ENCODE results near the gene DRC1. TPM values are rescaled to one million over a fixed set of nuclear protein-coding genes. Genes with fewer than 3 reads are reported as not detected.
A peak's percentile ranks its signal among the peaks of the same experiment; 100 is the strongest.
"Not testable (repeated sequence)": the region's sequence is repeated elsewhere in the genome, so short reads cannot be mapped to it uniquely, and the experiment has no call there.

Gene DRC1
- total RNA-seq, 2 donors from 2014 or later, result not detected

- no peak for DNase-seq
- ATAC-seq, result no peak
- intact Hi-C loops (cut with DNase I), result no loop called here
Measured at GRCh38 chr2:26459991-26460612, 58.4 kb downstream of the DRC1 start.

- no peak for DNase-seq
- intact Hi-C loops (cut with DNase I), result no loop called here
Measured at GRCh38 chr2:26460613-26461031, 58.9 kb downstream of the DRC1 start.

GRCh38 chr2:26461601-26462023 is 59.9 kb downstream of the DRC1 start:
- no peak for DNase-seq
- intact Hi-C loops (cut with DNase I), result no loop called here
- no peak for ATAC-seq

More at GRCh38 chr2:26460613-26461031, 58.9 kb downstream of the DRC1 start:
- ATAC-seq, result no peak

- DNase-seq (no peak), ATAC-seq (no peak)
- intact Hi-C loops (cut with DNase I), result no loop called here
Measured at GRCh38 chr2:26462100-26462499, 60.4 kb downstream of the DRC1 start.

- intact Hi-C loops (cut with DNase I), result no loop called here
- ATAC-seq (peak in 1 of 2 donors; percentile 49), DNase-seq (no peak)
Measured at GRCh38 chr2:26462511-26463243, 61.0 kb downstream of the DRC1 start.

- ATAC-seq (no peak), DNase-seq (no peak)
- intact Hi-C loops (cut with DNase I), result no loop called here
Measured at GRCh38 chr2:26463244-26464192, 61.8 kb downstream of the DRC1 start.

- intact Hi-C loops (cut with DNase I), result no loop called here
- DNase-seq (no peak), ATAC-seq (no peak)
Measured at GRCh38 chr2:26464390-26465265, 62.9 kb downstream of the DRC1 start.

- DNase-seq (no peak), ATAC-seq (no peak)
- intact Hi-C loops (cut with DNase I), result no loop called here
Measured at GRCh38 chr2:26465266-26465925, 63.7 kb downstream of the DRC1 start.

GRCh38 chr2:26465981-26466471 is 64.3 kb downstream of the DRC1 start:
- DNase-seq, result no peak
- no peak for ATAC-seq
- intact Hi-C loops (cut with DNase I), result no loop called here

- ATAC-seq, result peak in 1 of 2 donors; percentile 40
- intact Hi-C loops (cut with DNase I), result no loop called here
Measured at GRCh38 chr2:26466662-26467310, 65.1 kb downstream of the DRC1 start.

GRCh38 chr2:26468544-26468943 is 66.8 kb downstream of the DRC1 start:
- ATAC-seq; DNase-seq; intact Hi-C loops (cut with DNase I): not testable (repeated sequence)

More at GRCh38 chr2:26466662-26467310, 65.1 kb downstream of the DRC1 start:
- no peak for DNase-seq

- DNase-seq, result no peak
- ATAC-seq, result no peak
- intact Hi-C loops (cut with DNase I), result no loop called here
Measured at GRCh38 chr2:26469092-26469710, 67.5 kb downstream of the DRC1 start.

GRCh38 chr2:26469955-26470354 is 68.2 kb downstream of the DRC1 start:
- ATAC-seq (no peak), DNase-seq (no peak)
- intact Hi-C loops (cut with DNase I), result no loop called here

- ATAC-seq, result no peak
- intact Hi-C loops (cut with DNase I), result no loop called here
Measured at GRCh38 chr2:26470601-26471260, 69.0 kb downstream of the DRC1 start.

GRCh38 chr2:26471289-26471688 is 69.6 kb downstream of the DRC1 start:
- DNase-seq (no peak), ATAC-seq (no peak)
- intact Hi-C loops (cut with DNase I), result no loop called here

More at GRCh38 chr2:26470601-26471260, 69.0 kb downstream of the DRC1 start:
- DNase-seq, result no peak
